EL (cell line): ENCODE measurements around the gene BTBD6.

Experiments
- DNase-seq: peaks from one replicate; pipeline ENCODE4 v3.0.0-alpha.2; 2016

BTBD6 gene

DNA sequence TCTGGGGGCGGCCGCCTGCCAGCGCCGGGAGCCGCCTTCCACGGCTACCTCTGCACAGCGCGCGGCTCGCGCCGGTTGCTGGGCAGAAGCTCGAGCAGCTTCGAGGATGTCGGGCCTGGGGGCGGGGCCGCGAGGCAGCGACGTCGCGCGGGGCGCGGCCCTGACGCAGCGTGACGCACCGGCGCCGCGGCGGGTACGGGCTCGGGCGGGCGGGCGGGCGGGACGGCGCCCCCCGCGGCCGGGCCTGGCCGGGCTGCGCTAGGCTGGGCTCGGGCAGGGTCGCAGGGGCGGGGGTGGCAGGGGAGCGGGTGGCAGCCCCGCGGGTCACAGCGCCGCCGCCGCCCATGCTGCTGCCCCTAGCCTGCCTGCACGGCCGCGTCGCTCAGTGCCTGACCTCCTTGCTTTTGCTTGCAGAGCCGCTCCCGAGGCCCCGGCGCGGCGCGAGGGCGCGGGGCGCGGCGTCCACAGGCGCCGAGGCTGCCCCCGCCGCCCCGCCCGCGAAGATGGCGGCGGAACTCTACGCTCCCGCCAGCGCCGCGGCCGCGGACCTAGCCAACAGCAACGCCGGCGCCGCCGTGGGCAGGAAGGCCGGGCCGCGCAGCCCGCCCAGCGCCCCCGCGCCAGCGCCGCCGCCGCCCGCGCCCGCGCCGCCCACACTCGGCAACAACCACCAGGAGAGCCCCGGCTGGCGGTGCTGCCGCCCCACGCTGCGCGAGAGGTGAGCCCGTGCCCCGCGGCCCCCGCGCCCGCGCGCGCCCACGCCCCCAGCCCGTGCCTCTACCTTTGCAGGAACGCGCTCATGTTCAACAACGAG is at the start of gene BTBD6:
BTBD6 (plus strand) TSS at position 166 of the 814 bp plus-strand sequence; CDS start at position 345, 179 bp downstream.
- peak; percentile 85 for DNase-seq

DNA sequence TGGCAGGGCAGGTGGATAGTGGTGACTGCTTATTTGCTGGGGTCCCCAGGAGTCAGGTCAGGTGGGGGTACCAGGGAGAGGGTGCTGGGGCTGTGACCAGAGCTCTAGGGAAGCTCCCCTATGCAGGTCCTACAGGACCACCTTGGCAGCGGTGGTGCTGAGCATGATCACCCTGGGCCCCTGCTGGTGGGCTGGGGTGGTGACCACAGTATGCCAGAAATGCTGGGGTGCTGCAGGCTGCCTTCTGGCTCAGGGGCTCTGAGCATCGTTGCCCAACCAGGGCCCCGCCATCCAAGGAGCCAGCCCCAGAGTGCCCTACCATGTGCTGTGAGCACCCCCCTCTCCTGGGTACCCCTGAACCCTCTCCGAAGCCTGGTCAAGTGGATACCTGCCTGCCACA is 49.7 kb upstream of the BTBD6 start:
- no peak for DNase-seq

DNA sequence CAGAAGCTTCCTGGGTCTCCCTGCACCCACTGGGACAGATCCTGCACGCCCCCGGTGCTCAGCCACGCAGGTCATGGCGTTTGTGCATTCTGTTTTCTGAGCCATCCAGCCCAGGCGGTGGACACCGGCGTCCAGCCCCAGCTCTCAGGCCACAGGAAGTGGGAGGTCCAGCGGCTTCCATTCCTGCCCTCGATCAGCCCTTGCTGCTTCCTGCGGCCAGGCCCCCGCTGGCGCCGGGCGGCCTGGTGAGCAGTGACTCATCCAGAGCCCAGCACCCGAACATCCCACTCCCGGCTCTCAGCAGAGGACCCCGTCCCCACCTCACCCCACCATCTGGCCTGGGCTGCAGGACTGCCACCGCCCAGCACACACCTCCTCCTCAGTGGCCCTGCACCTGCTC is 49.2 kb upstream of the BTBD6 start:
- peak; percentile 54 for DNase-seq

DNA sequence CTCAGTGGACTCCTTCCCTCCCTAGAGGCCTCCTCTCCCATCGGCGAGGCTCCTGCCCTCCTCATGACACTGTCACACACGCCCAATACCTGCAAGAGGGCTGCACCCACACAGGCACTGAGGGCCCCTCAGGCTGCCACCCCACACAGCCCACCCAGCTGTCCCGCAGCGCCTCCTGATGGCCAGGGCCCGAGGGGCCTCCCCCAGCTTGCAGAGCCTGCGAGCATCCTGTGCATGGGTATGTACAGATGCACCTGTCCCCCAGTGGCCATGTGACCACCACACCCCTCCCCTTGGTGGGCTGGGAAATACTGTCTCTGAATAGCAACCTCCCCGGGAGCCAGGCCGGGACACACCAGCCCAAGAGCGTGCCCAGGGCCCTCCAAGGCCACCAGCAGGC is 48.3 kb upstream of the BTBD6 start:
- no peak for DNase-seq

DNA sequence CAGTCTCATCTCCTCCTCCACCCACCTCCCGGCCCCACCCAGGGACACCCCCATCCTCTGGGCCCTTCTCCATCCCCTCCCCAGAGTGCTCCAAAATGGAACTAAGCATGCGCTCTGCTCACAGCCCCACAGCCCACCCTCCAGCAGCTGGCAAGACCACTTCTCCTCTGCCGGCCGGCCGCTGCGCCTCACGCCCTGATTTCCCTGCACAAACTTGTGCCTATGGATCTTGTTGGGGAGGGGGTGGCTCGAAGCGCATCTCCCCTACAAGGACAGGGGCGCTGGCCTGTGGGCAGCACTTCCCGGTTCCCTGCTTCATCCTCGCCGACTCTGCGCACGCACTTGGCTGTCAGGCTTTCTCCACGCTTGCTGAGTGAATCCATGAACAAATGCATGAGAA is 47.7 kb upstream of the BTBD6 start:
- DNase-seq, result no peak

DNA sequence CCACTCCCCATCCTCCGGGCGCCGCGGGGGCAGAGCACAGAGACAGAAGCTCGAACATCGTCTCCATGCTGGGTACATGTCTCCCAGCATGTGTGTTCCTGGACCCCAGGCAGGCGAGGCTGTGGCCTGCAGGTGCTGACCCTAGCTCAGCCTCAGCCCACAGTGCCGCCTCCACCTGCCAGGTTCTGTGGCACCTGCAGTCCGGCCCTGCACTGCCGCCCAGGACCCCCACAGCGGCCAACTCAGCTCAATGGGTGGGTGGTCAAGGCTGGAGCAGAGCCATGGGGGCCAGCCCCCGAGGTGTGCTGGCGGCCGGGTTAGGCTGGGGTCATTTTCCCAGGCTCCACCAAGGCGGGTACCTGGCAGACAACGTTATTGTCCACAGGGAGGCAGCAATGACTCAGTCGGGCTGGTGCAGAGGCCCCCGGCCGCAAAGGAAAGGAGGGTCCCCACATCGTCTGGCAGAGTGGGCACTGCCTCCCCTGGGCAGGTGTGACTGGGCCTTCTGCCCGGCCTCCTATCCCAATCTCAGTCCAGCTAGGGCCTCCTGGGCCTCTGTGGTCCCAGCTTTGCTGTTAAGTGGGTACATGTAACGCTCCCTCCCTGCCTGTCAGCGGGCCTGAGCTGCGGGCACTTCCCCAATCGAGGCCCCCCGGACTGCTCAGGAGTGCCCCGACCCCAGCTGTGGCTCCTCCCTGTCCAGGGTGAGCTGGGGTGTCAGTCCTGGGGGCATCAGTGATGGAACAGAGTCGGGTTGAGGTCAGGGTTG is 47.0 kb upstream of the BTBD6 start:
- no peak for DNase-seq

DNA sequence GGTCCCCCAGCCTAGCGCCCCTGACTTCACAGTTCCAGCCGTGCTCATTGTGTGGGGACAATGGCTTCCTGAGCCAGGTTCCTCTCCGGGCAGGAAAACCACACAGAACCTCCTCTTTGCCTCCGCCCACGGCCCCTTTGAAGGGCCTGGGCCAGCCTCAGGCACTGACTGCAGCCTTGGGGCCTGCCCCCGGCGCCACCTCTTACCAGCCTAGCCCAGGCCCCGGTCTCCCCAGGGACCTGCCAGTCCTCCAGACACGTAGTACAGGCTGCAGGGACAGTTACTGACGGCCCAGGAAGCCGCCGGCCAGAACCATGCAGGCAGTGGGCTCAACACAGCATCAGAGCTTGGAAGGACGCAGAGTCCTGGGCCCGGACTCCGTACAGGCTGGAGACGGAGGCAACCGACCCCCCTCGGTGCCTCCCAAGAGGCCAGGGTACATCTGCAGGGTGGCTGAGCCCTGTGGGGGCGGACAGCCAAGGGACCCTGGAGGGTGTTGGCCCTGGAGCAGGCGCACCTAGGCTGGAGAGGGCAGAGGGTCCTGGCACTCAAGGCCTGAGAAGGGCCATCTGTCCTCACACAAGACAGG is 46.3 kb upstream of the BTBD6 start:
- DNase-seq, result no peak

DNA sequence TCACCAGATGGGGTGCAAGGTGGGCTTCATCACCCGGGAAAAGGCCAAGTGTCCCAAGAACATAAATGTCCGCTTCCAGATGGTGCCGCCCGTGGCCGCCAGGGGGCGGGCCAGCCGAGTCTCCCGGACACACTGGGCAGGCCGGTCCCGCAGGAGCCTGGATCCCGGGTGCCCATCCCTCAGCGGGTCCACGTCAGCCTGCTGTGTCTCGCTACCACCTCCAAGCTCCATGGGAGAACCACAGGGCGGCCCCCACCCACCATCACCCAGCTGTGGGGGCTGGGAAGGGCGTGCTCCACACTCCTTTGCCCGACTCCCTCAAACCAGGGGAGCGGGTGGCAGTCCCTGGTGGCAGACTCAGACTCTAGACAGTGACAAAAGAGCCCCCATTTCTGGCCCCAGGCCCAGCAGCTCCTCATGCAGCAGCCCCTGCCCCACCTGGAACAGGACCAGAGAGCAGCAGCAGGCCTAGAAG is 45.2 kb upstream of the BTBD6 start:
- peak; percentile 65 for DNase-seq

DNA sequence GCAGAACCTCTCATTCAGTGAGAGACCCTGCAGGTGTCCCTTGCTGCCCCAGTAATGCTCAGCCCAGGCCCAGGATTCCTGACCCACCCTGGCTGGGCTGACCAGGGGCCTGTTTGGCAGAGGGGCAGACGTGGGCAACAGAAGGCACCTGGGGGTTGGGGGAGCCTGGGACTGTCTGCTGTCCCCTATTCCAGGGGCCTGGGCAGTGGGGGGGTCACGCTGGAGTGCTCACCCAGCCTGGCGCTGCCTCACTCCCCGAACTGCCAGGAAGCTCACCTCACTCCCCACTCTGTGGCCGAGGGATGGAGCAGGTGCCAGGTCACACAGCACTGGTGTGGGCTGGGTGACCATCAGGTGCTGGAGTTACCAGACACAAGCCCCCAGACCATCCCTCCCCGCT is 44.6 kb upstream of the BTBD6 start:
- DNase-seq, result no peak

DNA sequence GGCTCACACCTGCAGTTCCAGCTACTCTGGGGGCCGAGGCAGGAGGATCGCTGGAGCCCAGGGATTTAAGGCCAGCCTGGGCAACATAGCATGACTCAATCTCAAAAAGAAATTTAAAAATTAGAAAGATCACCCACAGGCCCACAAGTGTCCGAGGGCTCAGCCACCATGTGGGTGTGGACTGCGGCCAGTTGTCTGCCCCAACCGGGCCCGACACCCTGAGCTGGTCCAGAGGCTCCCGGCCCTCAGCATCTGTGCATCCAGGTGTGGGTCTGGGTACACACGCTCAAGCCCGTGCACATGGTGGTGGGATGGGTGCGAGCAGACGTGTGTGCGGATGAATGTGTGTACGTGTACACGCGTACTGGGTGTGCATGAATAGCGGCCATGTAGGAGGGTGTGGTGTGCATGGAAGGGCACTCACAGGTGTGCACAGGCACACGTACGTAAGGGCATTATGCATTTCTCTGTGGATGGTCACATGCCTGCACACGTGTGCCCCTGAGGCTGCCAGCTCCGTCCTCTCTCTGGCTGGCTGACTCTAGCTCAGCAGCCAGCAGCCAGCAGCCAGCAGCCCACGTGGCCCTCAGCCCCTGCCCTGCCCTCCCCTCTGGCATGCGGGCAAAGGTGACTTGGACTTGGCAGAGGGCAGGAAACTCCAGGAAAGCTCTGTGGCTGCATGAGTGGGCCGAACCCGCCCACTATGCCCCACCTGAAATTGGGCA is 44.0 kb upstream of the BTBD6 start:
- DNase-seq, result no peak

DNA sequence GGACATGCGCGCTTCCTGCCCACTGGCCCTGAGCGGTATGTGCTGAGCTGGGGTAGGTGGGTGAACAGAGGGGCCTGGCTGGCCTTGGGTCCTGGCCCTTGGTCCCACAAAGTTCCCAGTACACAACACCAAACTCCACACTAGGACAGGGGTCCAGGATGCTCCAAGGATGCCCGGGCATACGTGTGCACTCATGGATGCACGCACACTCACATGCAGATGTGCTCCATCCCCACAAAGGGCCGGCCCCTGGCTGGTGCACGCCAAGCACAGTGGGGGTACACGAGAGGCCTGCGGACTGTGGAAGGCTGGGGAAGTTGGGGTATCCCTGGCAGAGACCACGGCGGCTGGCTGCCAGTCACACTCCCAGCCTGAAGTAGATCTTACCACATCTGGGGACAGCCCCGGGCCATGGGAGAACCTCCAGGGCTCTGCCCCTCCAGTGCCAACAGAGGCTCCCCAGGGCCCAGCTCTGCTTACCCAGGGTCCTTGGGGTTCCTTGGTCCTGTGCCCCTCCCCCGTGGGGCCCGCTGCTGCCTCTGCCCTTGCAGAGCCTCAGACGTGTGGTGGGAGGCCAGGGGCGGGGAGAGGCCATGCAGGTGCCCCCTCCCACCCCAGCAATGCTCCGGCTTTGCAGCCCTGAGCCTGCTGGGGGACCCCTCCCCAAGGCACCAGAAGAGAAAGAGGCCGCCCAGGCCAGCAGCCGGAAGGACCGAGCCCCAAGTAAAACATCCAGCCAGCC is 43.2 kb upstream of the BTBD6 start:
- no peak for DNase-seq

DNA sequence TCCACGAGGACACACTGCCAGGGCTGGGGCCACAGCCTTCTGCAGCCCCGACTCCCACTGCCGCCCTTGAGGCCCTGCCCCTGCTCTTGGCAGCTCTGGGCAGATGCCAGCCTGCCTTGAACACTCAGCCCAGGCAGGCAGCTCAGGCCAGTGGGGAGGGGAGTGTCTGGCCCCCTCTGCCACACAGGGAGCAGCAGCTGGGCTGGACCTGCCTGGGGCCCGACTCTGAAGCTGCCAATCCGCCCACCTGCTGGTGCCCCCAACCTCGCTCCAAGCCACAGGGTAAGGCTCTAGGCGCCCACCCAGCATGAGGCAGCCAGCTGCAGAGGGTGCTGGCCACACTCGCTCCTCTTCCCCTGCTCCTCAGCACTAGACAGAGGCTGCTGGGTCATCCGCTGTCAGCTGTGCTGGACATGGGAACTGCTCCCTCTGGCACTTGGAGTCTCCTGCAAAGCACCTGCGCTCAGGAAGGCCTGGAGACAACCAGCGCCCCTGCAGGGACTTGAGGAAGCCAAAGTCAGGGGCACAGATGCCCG is 42.6 kb upstream of the BTBD6 start:
- no peak for DNase-seq

DNA sequence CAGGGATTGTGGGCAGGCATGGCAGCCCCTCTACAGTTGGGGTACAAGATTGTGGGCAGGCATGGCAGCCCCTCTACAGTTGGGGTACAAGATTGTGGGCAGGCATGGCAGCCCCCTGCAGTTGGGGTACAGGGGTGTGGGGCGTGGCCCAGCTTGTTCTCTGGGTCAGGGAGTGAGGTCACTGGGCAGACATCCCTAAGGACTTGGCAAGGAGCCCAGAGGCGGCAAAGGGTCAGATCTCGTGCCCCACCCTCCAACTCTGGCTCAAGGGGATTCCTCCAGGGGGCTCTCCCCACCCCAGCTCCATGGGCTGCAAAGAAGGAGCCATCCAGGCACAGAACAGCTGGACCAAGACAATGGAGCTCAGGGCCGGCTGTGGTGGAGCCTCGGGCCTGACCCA is 41.5 kb upstream of the BTBD6 start:
- DNase-seq, result no peak

DNA sequence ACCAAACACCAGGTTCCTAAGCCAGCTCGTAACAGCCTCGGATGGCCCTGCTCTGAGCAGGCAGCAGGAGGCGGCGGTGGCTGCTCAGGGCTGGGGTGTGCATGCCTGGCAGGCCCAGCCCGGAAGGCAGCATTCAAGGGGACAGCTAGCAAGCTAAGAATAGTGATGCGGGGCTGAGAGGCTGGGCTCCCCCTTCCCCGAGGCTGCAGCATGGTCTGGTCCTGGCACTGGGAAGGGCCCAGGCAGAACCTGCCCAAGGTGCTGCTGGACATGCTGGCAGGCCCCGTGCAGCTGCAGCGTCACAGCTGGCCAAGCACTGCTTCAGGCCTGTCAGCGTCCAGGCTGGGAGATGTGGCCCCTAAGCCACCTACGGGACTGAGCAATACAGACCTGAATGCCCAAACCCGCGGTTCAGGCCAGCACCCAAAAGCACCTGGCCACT is 40.9 kb upstream of the BTBD6 start:
- no peak for DNase-seq

DNA sequence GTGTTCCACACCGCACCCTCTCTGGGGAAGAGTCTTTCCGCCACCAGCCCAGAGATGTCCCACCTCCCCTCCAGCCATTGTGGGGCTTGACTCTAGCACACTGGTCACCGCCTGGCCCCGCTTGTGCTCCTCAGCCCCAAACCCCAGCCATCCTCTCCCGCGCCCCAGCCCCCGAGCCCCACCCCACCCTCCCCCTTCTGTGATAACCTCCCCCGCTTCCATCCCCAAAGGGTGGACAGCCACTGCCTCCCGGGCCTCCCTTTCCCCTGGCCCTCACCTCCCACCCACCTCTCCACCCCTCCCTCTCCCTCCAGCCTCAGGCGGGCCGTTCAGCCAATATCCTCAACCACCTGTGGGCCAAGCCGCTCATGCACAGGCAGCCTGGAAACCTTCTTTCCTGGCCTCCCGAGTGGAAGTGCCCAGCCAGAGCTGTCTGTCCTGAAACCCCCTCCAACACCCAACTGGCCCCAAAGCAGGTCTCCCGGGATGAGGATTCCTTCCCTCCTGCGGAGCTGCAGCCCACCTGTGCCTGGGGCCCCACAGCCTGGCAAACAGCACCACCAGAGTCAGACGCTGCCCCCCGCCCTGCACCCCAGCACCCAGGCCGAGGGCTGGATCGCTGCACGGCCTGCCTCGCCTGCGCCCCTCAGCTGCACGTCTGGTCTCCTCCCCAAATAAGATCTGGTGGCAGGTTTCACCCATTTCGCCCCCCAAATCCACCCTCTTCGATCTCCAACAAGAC is 40.2 kb upstream of the BTBD6 start:
- no peak for DNase-seq

DNA sequence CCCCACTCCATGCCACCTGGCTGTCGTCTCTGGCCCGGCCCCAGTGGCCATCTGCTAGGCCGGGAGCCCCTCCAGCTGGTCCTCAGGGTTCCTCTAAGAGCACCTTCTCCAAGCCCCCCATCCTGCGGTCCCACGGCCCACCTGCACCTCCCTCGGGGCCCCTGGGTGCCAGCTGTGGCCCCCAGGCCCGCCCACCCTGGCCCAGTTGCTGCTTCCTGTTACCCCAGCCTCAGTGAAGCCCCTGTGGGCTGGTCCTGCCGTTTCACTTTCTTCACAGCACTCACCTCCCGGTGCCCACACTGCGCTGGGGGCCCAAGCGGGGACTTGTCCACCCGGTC is 39.6 kb upstream of the BTBD6 start:
- no peak for DNase-seq

DNA sequence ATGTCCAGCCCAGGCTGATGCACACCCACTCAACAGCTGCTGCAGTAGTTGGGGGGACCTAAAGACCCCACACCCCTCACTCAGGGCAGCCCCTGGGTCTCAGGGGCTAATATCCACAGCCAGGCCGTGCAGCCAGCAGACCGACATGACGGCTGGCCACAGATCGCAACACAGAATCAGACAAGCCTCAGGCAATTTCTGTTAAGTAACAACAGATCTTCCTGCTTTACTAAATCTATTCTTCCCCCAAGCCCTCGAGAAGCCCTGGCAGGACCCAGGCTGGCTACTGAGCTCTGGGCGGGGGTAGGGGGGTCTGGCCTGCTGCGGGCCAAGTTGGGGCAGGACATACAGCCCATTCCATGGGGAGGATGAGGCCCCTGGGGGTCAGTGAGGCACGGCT is 39.2 kb upstream of the BTBD6 start:
- DNase-seq, result no peak

DNA sequence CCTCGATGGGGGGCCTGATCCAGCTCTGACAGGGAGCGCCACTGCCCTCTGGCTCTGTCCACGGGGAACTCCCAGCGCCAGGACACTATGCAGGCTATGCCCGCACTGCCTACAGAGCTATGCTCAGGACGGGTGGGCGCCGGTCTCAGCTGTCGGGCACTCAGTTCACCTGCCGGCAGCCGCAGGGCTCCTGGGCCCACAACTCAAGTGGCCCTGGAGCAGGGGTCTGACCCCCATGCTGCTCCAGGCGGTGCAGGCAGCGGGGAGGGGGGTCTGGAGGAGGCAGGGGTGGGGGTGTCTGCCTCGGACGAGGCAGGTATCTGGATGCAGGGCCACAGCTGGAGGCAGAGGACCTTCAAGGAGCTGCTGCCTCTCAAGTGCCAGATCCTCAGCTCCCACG is 38.7 kb upstream of the BTBD6 start:
- DNase-seq, result no peak

DNA sequence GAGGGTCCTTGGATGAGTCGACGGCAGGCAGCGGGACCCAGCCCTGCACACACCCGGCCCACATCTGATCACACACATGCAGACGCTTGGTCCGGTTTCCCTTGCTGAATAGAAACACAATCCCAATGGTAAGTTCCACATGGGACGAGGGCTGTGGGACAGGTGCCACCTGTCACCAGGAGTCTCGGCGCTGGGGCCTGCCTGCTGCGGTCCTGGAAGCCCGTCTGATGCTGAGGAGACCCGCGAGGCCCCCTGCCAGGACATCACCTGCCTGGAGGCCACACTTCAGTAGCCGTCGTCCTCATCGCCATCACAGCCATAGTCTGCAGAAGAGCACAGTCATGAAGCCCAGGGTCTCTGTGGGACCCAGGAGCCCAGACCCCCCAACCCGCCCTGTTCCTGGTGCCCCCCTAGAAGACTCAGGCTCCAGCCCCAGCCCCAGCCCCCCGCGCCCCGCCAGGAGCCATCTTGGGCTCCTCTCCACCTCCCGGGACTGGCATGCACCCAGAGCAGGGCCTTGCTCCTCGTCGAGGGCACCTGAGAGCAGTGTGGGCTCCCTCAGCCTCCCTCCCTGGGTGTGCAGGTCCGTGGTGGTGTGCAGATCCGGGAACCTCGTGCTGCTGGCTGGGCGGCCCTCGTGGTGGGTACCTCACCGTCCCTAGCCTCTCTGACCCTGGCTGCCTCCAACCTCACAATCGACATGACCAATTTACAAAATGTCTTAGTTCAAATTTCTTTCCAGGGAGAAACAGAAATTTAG is 37.9 kb upstream of the BTBD6 start:
- no peak for DNase-seq

DNA sequence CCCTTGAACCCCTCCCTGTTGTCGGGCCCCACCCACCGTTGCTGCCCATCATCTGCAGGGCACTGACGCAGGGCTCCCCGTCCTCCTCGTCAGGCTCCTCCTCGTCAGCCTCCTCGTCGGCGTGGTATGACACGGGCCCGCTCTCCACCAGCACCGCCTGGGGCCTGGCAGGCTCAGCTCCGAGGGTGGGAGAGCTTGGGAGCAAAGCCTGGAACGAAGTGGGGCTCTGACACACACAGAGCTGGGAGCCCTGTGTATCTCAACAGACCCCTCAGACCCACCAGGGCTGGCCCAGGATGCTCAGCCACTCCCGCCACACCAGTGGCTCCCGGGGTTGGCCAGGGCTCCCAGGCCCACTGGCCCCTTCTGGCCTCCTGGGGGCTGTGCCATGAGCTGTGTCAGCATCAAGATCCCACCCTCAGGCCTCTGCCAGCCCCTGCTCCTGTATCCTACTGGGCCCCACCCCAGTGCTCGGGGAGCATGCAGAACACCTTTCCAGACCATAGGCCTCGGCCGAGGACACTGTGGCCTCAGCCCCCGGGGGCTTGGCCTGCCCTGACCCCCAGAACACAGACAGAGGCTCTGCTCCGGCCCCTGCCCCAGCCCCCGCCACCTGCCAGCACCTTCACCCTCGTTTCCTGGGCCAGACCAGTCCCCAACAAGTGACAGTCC is 37.1 kb upstream of the BTBD6 start:
- no peak for DNase-seq
